NB4 (cell line): ENCODE results near the gene NFIX.

Experiments used
- MAX ChIP-seq: IDR thresholded peaks from 2 replicates; pipeline ENCODE4 v1.6.1; 2011; ENCODE audit warnings: low read depth, low read length
- MYC ChIP-seq: IDR thresholded peaks from 2 replicates; pipeline ENCODE4 v1.6.1; 2011; ENCODE audit warnings: low read depth, low read length
- POLR2A ChIP-seq: IDR thresholded peaks from 2 replicates; pipeline ENCODE4 v1.6.1; 2011; ENCODE audit warnings: mild to moderate bottlenecking; ENCODE audit not compliant: insufficient read length; ENCODE audit errors: extremely low read depth
- TF ChIP-seq, protein P1 (sequence below): IDR thresholded peaks from one replicate; pipeline ENCODE4 v1.5.1; 2012; ENCODE audit warnings: low read depth, low read length

DNA sequence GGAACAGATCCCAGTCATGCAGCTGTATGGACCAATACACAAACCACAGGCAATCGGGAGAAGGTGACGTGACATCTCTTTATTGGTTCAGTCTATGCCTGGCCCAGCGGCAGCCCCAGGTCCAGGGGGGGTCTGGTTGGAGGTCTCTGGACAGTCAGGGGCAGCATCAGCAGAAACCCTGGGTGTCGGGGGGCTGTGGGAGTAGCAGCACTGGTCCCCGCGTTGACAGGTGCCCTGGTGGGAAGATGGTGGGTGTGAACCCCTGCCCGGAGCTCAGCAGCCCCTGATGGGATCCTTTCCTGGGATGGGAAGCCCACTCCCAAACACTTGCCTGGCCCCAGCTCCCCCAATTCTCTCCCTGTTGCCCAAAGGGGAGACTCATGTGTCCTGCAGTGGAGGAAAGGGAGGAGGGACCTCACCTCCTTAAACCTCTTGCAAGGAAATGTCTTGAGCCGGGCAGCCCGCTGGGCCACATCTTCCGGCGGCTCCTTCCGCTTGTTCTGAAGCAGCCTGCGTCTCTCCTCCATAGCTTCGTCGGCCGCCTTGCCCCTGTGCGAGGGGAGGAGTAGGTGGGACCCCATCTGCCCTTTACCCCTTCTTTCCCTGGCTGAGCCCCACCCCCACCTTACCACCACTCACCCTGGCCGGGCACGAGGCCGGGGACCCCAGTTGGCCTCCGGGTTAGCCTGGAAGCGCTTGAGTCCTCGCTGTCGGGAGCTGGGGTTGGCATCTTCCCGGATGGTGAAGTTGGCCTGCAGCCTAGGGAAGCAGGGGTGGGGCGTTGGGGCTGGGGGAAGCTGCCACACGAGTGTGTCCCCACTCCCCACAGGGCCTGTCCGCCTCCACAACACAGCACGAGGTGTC lies 109.8 kb downstream of the NFIX start:
- TF ChIP-seq POLR2A: no peak
- TF ChIP-seq, protein P1, sequence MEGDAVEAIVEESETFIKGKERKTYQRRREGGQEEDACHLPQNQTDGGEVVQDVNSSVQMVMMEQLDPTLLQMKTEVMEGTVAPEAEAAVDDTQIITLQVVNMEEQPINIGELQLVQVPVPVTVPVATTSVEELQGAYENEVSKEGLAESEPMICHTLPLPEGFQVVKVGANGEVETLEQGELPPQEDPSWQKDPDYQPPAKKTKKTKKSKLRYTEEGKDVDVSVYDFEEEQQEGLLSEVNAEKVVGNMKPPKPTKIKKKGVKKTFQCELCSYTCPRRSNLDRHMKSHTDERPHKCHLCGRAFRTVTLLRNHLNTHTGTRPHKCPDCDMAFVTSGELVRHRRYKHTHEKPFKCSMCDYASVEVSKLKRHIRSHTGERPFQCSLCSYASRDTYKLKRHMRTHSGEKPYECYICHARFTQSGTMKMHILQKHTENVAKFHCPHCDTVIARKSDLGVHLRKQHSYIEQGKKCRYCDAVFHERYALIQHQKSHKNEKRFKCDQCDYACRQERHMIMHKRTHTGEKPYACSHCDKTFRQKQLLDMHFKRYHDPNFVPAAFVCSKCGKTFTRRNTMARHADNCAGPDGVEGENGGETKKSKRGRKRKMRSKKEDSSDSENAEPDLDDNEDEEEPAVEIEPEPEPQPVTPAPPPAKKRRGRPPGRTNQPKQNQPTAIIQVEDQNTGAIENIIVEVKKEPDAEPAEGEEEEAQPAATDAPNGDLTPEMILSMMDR: no peak
- no peak for TF ChIP-seq MYC
- TF ChIP-seq MAX: no peak
